ENCODE data around the gene EGFLAM. TPM values are rescaled to one million over a fixed set of nuclear protein-coding genes. Genes with fewer than 3 reads are reported as not detected.

Gene EGFLAM
- total RNA-seq, 1 experiment from 2014 or later = 0.33 TPM

GRCh38 chr5:38330207-38330606 is 71.8 kb downstream of the EGFLAM start:
- Histone ChIP-seq H3K18ac (ENCODE audit: insufficient read length, low read depth, low read length) (no peak overlapping the region), H3K23ac (ENCODE audit: insufficient read length, low read depth, low read length) (no peak overlapping the region), H4K20me1 (ENCODE audit: control insufficient read depth, insufficient read depth, insufficient read length) (no peaks in the 10 kb centered on the region), H2BK20ac (ENCODE audit: low read depth, low read length, poor library complexity, severe bottlenecking) (no peak overlapping the region), H4K5ac (ENCODE audit: insufficient read length, low read depth, low read length) (no peak overlapping the region), H2BK5ac (ENCODE audit: insufficient read length, low read length) (no peak overlapping the region), H3K4me2 (ENCODE audit: insufficient read depth, insufficient read length, low read length) (no peak overlapping the region), H2AK5ac (ENCODE audit: insufficient read length, low read length) (no peak overlapping the region), H2AFZ (ENCODE audit: low read length) (no peak overlapping the region), H4K8ac (replicated peaks; ENCODE audit: insufficient read length, low read depth, low read length) (no peak overlapping the region), H2BK120ac (ENCODE audit: low read depth, low read length, poor library complexity, severe bottlenecking) (no peak overlapping the region), H3K4me1 (ENCODE audit: insufficient read depth, low read length) (no peaks in the 10 kb centered on the region), H3T11ph (ENCODE audit: low read length) (no peak overlapping the region), H3K9me3 (ENCODE audit: control insufficient read depth, low read depth, low read length) (no peaks in the 10 kb centered on the region), H3K56ac (ENCODE audit: insufficient read length, low read depth, low read length) (no peak overlapping the region), H3K27me3 (ENCODE audit: insufficient read depth, low read length) (no peaks in the 10 kb centered on the region), H3K23me2 (ENCODE audit: insufficient read length, low read depth, low read length, poor library complexity, severe bottlenecking) (no peaks in the 10 kb centered on the region), H3K14ac (ENCODE audit: insufficient read depth, low read length) (no peak overlapping the region), H3K9ac (ENCODE audit: extremely low read depth, insufficient read length, low read length) (no peak overlapping the region), H3K4ac (ENCODE audit: low read depth, low read length) (no peak overlapping the region), H2BK15ac (ENCODE audit: low read depth, low read length) (no peak overlapping the region), H2BK12ac (ENCODE audit: insufficient read length, low read depth, low read length) (no peak overlapping the region), H3K79me1 (ENCODE audit: insufficient read depth, low read depth, low read length, poor library complexity, severe bottlenecking) (no peaks in the 10 kb centered on the region), H3K79me2 (ENCODE audit: insufficient read depth, low read length) (no peaks in the 10 kb centered on the region), H3K27ac (ENCODE audit: insufficient read length, low read depth, low read length) (no peak overlapping the region), H4K91ac (ENCODE audit: insufficient read length, low read depth, low read length) (no peak overlapping the region)
- WGBS (ENCODE audit: extremely low coverage, insufficient read length, low lambda C conversion rate) = no CpG with 5 or more reads among the region's 4 CpGs
- Mint-ChIP-seq H3K4me1 (peaks cover 4% of the 10 kb centered on the region in 2 experiments), H3K4me3 (no peak overlapping the region), H3K36me3 (ENCODE audit: insufficient read depth in 1 of 3, low read depth in 3 of 3) (peaks cover 4 to 7% (median 4%) of the 10 kb centered on the region in 3 experiments; a peak in 4 of 7 replicates), H3K27ac (no peak overlapping the region), H3K9me3 (peaks cover 11 to 17% of the 10 kb centered on the region in 2 experiments), H3K27me3 (ENCODE audit: low read depth) (no peaks in the 10 kb centered on the region)
- DNase-seq = no peak
- no peak for TF ChIP-seq CTCF (conservative IDR thresholded peaks at IDR 0.05)
